ENCODE data around the gene ESYT1.

DNA sequence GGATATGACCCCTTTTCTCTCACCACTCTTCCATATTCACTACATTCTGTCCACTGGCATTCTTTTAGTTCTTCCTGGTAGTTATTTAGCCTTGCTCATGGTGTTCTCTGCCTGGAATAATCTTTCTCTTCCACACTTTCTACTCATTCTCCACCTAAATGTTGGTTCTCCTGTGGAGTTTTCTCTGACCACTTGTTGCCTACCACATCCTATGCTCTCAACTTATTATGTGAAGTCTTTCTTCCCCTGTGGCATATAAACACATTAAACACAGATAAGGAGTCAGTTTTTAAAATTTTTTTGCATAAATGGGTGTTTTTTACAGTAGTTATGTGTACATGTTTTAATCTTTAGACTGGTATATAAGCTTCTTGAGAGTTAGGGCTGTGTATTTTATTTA is 64.5 kb downstream of the ESYT1 start:
- TF ChIP-seq TCF7L2 (IDR thresholded peaks at IDR 0.05; ENCODE audit: low read depth, low read length), result no peak
- TF ChIP-seq, protein P1, sequence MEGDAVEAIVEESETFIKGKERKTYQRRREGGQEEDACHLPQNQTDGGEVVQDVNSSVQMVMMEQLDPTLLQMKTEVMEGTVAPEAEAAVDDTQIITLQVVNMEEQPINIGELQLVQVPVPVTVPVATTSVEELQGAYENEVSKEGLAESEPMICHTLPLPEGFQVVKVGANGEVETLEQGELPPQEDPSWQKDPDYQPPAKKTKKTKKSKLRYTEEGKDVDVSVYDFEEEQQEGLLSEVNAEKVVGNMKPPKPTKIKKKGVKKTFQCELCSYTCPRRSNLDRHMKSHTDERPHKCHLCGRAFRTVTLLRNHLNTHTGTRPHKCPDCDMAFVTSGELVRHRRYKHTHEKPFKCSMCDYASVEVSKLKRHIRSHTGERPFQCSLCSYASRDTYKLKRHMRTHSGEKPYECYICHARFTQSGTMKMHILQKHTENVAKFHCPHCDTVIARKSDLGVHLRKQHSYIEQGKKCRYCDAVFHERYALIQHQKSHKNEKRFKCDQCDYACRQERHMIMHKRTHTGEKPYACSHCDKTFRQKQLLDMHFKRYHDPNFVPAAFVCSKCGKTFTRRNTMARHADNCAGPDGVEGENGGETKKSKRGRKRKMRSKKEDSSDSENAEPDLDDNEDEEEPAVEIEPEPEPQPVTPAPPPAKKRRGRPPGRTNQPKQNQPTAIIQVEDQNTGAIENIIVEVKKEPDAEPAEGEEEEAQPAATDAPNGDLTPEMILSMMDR (IDR thresholded peaks at IDR 0.05), result no peak
